GM12878 (cell line): ENCODE results near the gene RAB33A. TPM values are rescaled to one million over a fixed set of nuclear protein-coding genes. Genes with fewer than 3 reads are reported as not detected.

ENCODE experiments used
- ATAC-seq: fragments of 200-7000 bp; cut with Tn5 transposase; 3 replicates; pipeline ENCODE4 v1.9.1; 2020; ENCODE audit warnings: mild to moderate bottlenecking, moderate library complexity
- BruUV-seq: library from RNA; stranded (reverse); fragments of 400-500 nt; replicated peaks from 2 replicates; lab custom pipeline; 2021; lab: Mats Ljungman, UMichigan
- CTCF ChIA-PET: fragments of 300-600 bp; sonication (Branson Sonifier 250); formaldehyde crosslinking; extraction: SDS; loops from one replicate; lab custom pipeline; 2021; ENCODE audit warnings: inconsistent platforms; lab: Yijun Ruan, JAX
- POLR2A ChIA-PET: fragments of 350-600 bp; formaldehyde crosslinking; extraction: SDS; loops from one replicate; lab custom pipeline; 2021; ENCODE audit warnings: inconsistent platforms; lab: Charles Lee
- RAD21 ChIA-PET: fragments of 300-600 bp; sonication (Branson Sonifier 250); formaldehyde crosslinking; loops from one replicate; lab custom pipeline; 2023; ENCODE audit warnings: antibody characterized with exemption; ENCODE audit not compliant: unreplicated experiment; lab: Charles Lee
- SMC1A ChIA-PET: fragments of 300-600 bp; sonication (Branson Sonifier 250); formaldehyde crosslinking; loops from one replicate; lab custom pipeline; 2023; ENCODE audit not compliant: unreplicated experiment, uncharacterized antibody; lab: Charles Lee
- DNase-seq: peaks from one replicate; pipeline ENCODE4 v3.0.0-alpha.2; 2011; ENCODE audit warnings: low read depth, low spot score
- FAIRE-seq: peaks from 3 replicates; lab custom pipeline; 2011; peaks lifted over from hg19 to GRCh38; lab: Jason Lieb, UNC
- H2AFZ ChIP-seq: 2 replicates; pipeline ENCODE4 v1.6.0; 2011; ENCODE audit warnings: low read depth, low read length, control low read depth; ENCODE audit not compliant: control insufficient read depth
- H3K27ac ChIP-seq: 2 replicates; pipeline ENCODE4 v1.5.1; 2011; ENCODE audit warnings: control low read depth; ENCODE audit not compliant: control insufficient read depth, insufficient read depth
- H3K27me3 ChIP-seq, 2 experiments: replicated peaks in 1 of 2; 2 replicates each; pipeline versions ENCODE4 v1.6.0 to v1.6.1; 2011; ENCODE audit warnings: low read length in 1 of 2; ENCODE audit not compliant: control insufficient read depth in 2 of 2, insufficient read depth in 2 of 2
- H3K36me3 ChIP-seq, 2 experiments: 2 replicates each; pipeline ENCODE4 v1.5.1; 2011; ENCODE audit warnings: low read length in 1 of 2; ENCODE audit not compliant: control insufficient read depth in 2 of 2, insufficient read depth in 2 of 2
- H3K4me1 ChIP-seq: 2 replicates; pipeline ENCODE4 v1.6.1; 2011; ENCODE audit warnings: mild to moderate bottlenecking, low read length, moderate library complexity, mixed read lengths; ENCODE audit not compliant: control insufficient read depth, insufficient read depth
- H3K4me2 ChIP-seq: 2 replicates; pipeline ENCODE4 v1.6.0; 2011; ENCODE audit warnings: control low read depth; ENCODE audit not compliant: control insufficient read depth, insufficient read depth
- H3K4me3 ChIP-seq: fragments of 200-600 bp; sonication (generic); 2 replicates; pipeline ENCODE4 v1.5.1; 2016
- H3K79me2 ChIP-seq: 2 replicates; pipeline ENCODE4 v1.6.0; 2011; ENCODE audit warnings: low read length; ENCODE audit not compliant: control insufficient read depth, insufficient read depth
- H3K9ac ChIP-seq: 2 replicates; pipeline ENCODE4 v1.8.0; 2011; ENCODE audit warnings: low read length, control low read depth, mixed read lengths; ENCODE audit not compliant: control insufficient read depth, insufficient read depth
- H3K9me3 ChIP-seq: replicated peaks from 3 replicates; pipeline ENCODE4 v1.5.1; 2011; ENCODE audit warnings: mild to moderate bottlenecking, low read length; ENCODE audit not compliant: control insufficient read depth, insufficient read depth
- H4K20me1 ChIP-seq: 2 replicates; pipeline ENCODE4 v1.6.0; 2011; ENCODE audit not compliant: control insufficient read depth, insufficient read depth
- ASH2L ChIP-seq: fragments of 300-600, 200-600 bp; sonication (generic); IDR thresholded peaks from 2 replicates; pipeline ENCODE4 v1.6.1; 2017; ENCODE audit warnings: low read depth, mild to moderate bottlenecking, borderline replicate concordance
- FOXK2 ChIP-seq: fragments of 450-650 bp; IDR thresholded peaks from 2 replicates; pipeline ENCODE4 v1.6.1; 2017; ENCODE audit warnings: mild to moderate bottlenecking, moderate library complexity
- YY1 ChIP-seq: IDR thresholded peaks from 2 replicates; pipeline ENCODE4 v1.6.1; 2011; ENCODE audit warnings: low read depth, mild to moderate bottlenecking, low read length
- WGBS: methylation state at CpG from one replicate; pipeline ENCODE4 v1.1.6; 2016; ENCODE audit warnings: low lambda C conversion rate; ENCODE audit not compliant: insufficient replicate concordance, insufficient coverage; ENCODE audit errors: missing lambda C conversion rate; 5-methylcytosine and 5-hydroxymethylcytosine counted together
- in situ Hi-C: fragments of 300-500 bp; cut with MboI; formaldehyde crosslinking; loops from 9 replicates; pipeline ENCODE4 v1.14.3; 2018; ENCODE audit warnings: mixed read lengths
- intact Hi-C: fragments of 100-400 bp; cut with micrococcal nuclease; formaldehyde crosslinking; loops from one replicate; pipeline ENCODE4 v1.14.2; 2022; ENCODE audit not compliant: unreplicated experiment
- polyA plus RNA-seq, 11 experiments: library from polyadenylated mRNA; depleted of rRNA in 4 of 11; unstranded in 6 of 11; stranded (reverse) in 5 of 11; fragments of >200 nt; fragmentation: Nextera tagmentation in 4 of 11; fragmentation: Illumina TruSeq in 1 of 11; extraction: Ambion mirVana in 4 of 11; extraction: Trizol in 1 of 11; gene quantifications; 1 replicate in 1 of 11; 2 replicates in 10 of 11; pipeline versions ENCODE4 v1.2.1 to v1.2.3, GENCODE V29; 2011 to 2016; ENCODE audit warnings: inconsistent platforms in 2 of 11, missing spikeins in 2 of 11, low read depth in 1 of 11
- total RNA-seq, 4 experiments: library from RNA; depleted of rRNA in 3 of 4; stranded (reverse); fragments of >200 nt in 3 of 4; fragmentation: Illumina TruSeq in 1 of 4; extraction: Trizol in 1 of 4; gene quantifications; 2 replicates each; pipeline versions ENCODE4 v1.2.1 to v1.2.3, GENCODE V29; 2013 to 2021
- TF ChIP-seq, protein P1 (sequence below): fragments of 450-650 bp; IDR thresholded peaks from 2 replicates; pipeline ENCODE4 v1.6.1; 2018; ENCODE audit warnings: mild to moderate bottlenecking, low read depth, moderate library complexity; ENCODE audit not compliant: partially characterized antibody
- TF ChIP-seq, protein P2 (sequence below): IDR thresholded peaks from 2 replicates; pipeline ENCODE4 v1.6.1; 2012; ENCODE audit warnings: low read length, inconsistent platforms
- TF ChIP-seq, protein P3 (sequence below): fragments of 450-650 bp; IDR thresholded peaks from 2 replicates; pipeline ENCODE4 v1.6.1; 2017; ENCODE audit warnings: antibody characterized with exemption, mild to moderate bottlenecking, moderate library complexity
- TF ChIP-seq, protein P4 (sequence below): fragments of 450-650 bp; IDR thresholded peaks from 2 replicates; pipeline ENCODE4 v1.6.1; 2017; ENCODE audit warnings: mild to moderate bottlenecking, moderate library complexity
- TF ChIP-seq, protein P5 (sequence below): fragments of 450-650 bp; IDR thresholded peaks from 2 replicates; pipeline ENCODE4 v1.6.1; 2017; ENCODE audit warnings: mild to moderate bottlenecking, low read depth, inconsistent platforms; ENCODE audit not compliant: poor library complexity, severe bottlenecking

The RAB33A gene
- total and polyA plus RNA-seq, 10 of the 15 experiments (the other 5 are each of a cell fraction or from before 2014, with no cell fraction given) = 6.3 to 67.3 (median 33.4) TPM

DNA sequence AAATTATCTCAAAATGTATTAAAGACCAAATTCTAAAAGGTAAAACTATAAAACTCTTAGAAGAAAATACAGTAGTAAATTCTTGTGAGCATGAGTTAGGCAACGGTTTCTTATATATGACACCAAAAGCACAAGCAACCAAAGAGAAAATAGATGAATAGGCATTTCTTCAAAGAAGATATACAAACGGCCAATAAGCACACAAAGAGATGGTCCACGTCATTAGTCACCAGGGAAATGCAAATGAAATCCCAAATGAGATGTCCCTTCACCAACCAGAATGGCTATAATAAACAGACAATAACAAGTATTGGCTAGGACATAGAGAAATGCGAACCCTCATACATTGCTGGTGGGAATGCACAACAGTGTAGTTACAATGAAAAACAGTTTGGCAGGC lies 44.6 kb downstream of the RAB33A start (continued):
- TF ChIP-seq, protein P1, sequence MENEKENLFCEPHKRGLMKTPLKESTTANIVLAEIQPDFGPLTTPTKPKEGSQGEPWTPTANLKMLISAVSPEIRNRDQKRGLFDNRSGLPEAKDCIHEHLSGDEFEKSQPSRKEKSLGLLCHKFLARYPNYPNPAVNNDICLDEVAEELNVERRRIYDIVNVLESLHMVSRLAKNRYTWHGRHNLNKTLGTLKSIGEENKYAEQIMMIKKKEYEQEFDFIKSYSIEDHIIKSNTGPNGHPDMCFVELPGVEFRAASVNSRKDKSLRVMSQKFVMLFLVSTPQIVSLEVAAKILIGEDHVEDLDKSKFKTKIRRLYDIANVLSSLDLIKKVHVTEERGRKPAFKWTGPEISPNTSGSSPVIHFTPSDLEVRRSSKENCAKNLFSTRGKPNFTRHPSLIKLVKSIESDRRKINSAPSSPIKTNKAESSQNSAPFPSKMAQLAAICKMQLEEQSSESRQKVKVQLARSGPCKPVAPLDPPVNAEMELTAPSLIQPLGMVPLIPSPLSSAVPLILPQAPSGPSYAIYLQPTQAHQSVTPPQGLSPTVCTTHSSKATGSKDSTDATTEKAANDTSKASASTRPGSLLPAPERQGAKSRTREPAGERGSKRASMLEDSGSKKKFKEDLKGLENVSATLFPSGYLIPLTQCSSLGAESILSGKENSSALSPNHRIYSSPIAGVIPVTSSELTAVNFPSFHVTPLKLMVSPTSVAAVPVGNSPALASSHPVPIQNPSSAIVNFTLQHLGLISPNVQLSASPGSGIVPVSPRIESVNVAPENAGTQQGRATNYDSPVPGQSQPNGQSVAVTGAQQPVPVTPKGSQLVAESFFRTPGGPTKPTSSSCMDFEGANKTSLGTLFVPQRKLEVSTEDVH = no peak
- TF ChIP-seq, protein P2, sequence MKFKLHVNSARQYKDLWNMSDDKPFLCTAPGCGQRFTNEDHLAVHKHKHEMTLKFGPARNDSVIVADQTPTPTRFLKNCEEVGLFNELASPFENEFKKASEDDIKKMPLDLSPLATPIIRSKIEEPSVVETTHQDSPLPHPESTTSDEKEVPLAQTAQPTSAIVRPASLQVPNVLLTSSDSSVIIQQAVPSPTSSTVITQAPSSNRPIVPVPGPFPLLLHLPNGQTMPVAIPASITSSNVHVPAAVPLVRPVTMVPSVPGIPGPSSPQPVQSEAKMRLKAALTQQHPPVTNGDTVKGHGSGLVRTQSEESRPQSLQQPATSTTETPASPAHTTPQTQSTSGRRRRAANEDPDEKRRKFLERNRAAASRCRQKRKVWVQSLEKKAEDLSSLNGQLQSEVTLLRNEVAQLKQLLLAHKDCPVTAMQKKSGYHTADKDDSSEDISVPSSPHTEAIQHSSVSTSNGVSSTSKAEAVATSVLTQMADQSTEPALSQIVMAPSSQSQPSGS = no peak

DNA sequence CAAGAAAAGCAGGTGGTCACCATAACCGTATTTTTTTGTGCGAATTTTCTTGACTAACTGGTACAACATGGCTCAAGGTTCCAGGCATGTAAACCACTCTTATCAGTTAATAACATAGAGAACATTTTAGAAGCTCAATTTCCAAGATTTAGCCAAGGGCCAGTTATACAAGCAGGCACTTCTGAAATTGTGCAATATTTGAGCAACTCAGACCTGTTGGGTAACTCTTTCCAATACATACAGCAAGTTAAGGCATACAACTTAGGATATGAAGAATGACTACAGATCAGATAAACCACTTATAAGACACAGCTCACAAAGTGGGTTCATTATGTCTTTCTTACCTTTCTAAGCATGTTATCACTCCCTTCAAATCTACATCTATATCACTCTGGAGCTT lies 53.0 kb downstream of the RAB33A start:
- BruUV-seq = no TSS peak
- POLR2A ChIA-PET = no interaction called here
- Histone ChIP-seq H3K27me3 (no peaks in the 10 kb centered on the region), H2AFZ (no peak overlapping the region), H3K79me2 (no peaks in the 10 kb centered on the region), H4K20me1 (no peaks in the 10 kb centered on the region), H3K4me3 (no peak overlapping the region), H3K9me3 (no peaks in the 10 kb centered on the region), H3K4me1 (no peaks in the 10 kb centered on the region), H3K27ac (no peak overlapping the region), H3K9ac (no peak overlapping the region), H3K4me2 (no peak overlapping the region), H3K36me3 (no peaks in the 10 kb centered on the region; a peak in 1 of 4 replicates)
- in situ Hi-C loops = no loop called here
- 48% methylated on average over 2 of the region's 2 CpGs for WGBS
- FAIRE-seq (no peak), ATAC-seq (no peak), DNase-seq (no peak)
- intact Hi-C loops = no loop called here
- SMC1A ChIA-PET = interaction anchor here (1.7 kb wide), 1 partner anchor 19 kb away, joined by 4 read pairs; no protein-coding TSS in a partner anchor
- CTCF ChIA-PET = interaction anchor here (1.3 kb wide), 1 partner anchor 196 kb away, joined by 3 read pairs; no protein-coding TSS in a partner anchor
- RAD21 ChIA-PET = no interaction called here
- TF ChIP-seq, protein P3, sequence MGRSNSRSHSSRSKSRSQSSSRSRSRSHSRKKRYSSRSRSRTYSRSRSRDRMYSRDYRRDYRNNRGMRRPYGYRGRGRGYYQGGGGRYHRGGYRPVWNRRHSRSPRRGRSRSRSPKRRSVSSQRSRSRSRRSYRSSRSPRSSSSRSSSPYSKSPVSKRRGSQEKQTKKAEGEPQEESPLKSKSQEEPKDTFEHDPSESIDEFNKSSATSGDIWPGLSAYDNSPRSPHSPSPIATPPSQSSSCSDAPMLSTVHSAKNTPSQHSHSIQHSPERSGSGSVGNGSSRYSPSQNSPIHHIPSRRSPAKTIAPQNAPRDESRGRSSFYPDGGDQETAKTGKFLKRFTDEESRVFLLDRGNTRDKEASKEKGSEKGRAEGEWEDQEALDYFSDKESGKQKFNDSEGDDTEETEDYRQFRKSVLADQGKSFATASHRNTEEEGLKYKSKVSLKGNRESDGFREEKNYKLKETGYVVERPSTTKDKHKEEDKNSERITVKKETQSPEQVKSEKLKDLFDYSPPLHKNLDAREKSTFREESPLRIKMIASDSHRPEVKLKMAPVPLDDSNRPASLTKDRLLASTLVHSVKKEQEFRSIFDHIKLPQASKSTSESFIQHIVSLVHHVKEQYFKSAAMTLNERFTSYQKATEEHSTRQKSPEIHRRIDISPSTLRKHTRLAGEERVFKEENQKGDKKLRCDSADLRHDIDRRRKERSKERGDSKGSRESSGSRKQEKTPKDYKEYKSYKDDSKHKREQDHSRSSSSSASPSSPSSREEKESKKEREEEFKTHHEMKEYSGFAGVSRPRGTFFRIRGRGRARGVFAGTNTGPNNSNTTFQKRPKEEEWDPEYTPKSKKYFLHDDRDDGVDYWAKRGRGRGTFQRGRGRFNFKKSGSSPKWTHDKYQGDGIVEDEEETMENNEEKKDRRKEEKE = no peak
- TF ChIP-seq, protein P4, sequence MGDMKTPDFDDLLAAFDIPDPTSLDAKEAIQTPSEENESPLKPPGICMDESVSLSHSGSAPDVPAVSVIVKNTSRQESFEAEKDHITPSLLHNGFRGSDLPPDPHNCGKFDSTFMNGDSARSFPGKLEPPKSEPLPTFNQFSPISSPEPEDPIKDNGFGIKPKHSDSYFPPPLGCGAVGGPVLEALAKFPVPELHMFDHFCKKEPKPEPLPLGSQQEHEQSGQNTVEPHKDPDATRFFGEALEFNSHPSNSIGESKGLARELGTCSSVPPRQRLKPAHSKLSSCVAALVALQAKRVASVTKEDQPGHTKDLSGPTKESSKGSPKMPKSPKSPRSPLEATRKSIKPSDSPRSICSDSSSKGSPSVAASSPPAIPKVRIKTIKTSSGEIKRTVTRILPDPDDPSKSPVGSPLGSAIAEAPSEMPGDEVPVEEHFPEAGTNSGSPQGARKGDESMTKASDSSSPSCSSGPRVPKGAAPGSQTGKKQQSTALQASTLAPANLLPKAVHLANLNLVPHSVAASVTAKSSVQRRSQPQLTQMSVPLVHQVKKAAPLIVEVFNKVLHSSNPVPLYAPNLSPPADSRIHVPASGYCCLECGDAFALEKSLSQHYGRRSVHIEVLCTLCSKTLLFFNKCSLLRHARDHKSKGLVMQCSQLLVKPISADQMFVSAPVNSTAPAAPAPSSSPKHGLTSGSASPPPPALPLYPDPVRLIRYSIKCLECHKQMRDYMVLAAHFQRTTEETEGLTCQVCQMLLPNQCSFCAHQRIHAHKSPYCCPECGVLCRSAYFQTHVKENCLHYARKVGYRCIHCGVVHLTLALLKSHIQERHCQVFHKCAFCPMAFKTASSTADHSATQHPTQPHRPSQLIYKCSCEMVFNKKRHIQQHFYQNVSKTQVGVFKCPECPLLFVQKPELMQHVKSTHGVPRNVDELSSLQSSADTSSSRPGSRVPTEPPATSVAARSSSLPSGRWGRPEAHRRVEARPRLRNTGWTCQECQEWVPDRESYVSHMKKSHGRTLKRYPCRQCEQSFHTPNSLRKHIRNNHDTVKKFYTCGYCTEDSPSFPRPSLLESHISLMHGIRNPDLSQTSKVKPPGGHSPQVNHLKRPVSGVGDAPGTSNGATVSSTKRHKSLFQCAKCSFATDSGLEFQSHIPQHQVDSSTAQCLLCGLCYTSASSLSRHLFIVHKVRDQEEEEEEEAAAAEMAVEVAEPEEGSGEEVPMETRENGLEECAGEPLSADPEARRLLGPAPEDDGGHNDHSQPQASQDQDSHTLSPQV = no peak
- TF ChIP-seq ASH2L = no peak
- TF ChIP-seq, protein P5, sequence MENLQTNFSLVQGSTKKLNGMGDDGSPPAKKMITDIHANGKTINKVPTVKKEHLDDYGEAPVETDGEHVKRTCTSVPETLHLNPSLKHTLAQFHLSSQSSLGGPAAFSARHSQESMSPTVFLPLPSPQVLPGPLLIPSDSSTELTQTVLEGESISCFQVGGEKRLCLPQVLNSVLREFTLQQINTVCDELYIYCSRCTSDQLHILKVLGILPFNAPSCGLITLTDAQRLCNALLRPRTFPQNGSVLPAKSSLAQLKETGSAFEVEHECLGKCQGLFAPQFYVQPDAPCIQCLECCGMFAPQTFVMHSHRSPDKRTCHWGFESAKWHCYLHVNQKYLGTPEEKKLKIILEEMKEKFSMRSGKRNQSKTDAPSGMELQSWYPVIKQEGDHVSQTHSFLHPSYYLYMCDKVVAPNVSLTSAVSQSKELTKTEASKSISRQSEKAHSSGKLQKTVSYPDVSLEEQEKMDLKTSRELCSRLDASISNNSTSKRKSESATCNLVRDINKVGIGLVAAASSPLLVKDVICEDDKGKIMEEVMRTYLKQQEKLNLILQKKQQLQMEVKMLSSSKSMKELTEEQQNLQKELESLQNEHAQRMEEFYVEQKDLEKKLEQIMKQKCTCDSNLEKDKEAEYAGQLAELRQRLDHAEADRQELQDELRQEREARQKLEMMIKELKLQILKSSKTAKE = no peak
- no peak for TF ChIP-seq YY1
- TF ChIP-seq FOXK2 = no peak
